HepG2 (cell line): ENCODE results near the gene KLF5. TPM values are rescaled to one million over a fixed set of nuclear protein-coding genes. Genes with fewer than 3 reads are reported as not detected.

Source experiments
- ATAC-seq: fragments of 200-7000 bp; cut with Tn5 transposase; 3 replicates; pipeline ENCODE4 v1.9.1; 2020; ENCODE audit warnings: mild to moderate bottlenecking, moderate library complexity
- BruUV-seq: library from RNA; stranded (reverse); fragments of 400-500 nt; replicated peaks from 2 replicates; lab custom pipeline; 2021; lab: Mats Ljungman, UMichigan
- CTCF ChIA-PET: fragments of 300-600 bp; formaldehyde crosslinking; extraction: SDS; loops from one replicate; lab custom pipeline; 2021; ENCODE audit warnings: low total read pairs, inconsistent platforms, low intra/inter-chr PET ratio; lab: Yijun Ruan, JAX
- POLR2A ChIA-PET: fragments of 350-600 bp; sonication (Branson Sonifier 250); formaldehyde crosslinking; loops from one replicate; lab custom pipeline; 2020; ENCODE audit warnings: antibody characterized with exemption, inconsistent platforms; lab: Yijun Ruan, JAX
- DNase-seq: peaks from one replicate; pipeline ENCODE4 v3.0.0-alpha.2; 2015; ENCODE audit warnings: low spot score
- FAIRE-seq: peaks from 3 replicates; lab custom pipeline; 2011; peaks lifted over from hg19 to GRCh38; lab: Jason Lieb, UNC
- H2AFZ ChIP-seq: one replicate; pipeline ENCODE4 v1.6.1; 2011; ENCODE audit warnings: low read length, inconsistent platforms
- H3K27ac ChIP-seq: fragments of 300-600 bp; 3 replicates; pipeline ENCODE4 v1.8.0; 2011; ENCODE audit warnings: mixed run types, mild to moderate bottlenecking, mixed read lengths, low read length, inconsistent platforms; ENCODE audit not compliant: insufficient read depth; ENCODE audit errors: extremely low read length
- H3K27me3 ChIP-seq, 2 experiments: fragments of 200-600 bp in 1 of 2; 2 replicates in 1 of 2; 3 replicates in 1 of 2; pipeline versions ENCODE4 v1.6.0 to v1.8.0; 2011; ENCODE audit warnings: low read length in 2 of 2, mild to moderate bottlenecking in 2 of 2, moderate library complexity in 2 of 2, inconsistent platforms in 1 of 2; ENCODE audit not compliant: insufficient read depth in 2 of 2, control insufficient read depth in 1 of 2
- H3K36me3 ChIP-seq, 2 experiments: fragments of 200-600 bp in 1 of 2; replicated peaks in 1 of 2; 2 replicates in 1 of 2; 3 replicates in 1 of 2; pipeline versions ENCODE4 v1.5.1 to v1.8.0; 2011; ENCODE audit warnings: low read length in 2 of 2, inconsistent platforms in 1 of 2; ENCODE audit not compliant: insufficient read depth in 2 of 2, control insufficient read depth in 1 of 2
- H3K4me1 ChIP-seq: 2 replicates; pipeline ENCODE4 v1.5.1; 2012; ENCODE audit warnings: low read length, inconsistent platforms; ENCODE audit not compliant: insufficient read depth
- H3K4me2 ChIP-seq: 2 replicates; pipeline ENCODE4 v1.6.0; 2011; ENCODE audit warnings: low read depth, low read length, inconsistent platforms
- H3K4me3 ChIP-seq, 3 experiments: fragments of 200-600 bp in 1 of 3; sonication (generic), shearing (Covaris generic) in 1 of 3; replicated peaks in 1 of 3; 2 replicates each; pipeline ENCODE4 v1.5.1; 2011 to 2016; ENCODE audit warnings: low read length in 3 of 3, inconsistent platforms in 2 of 3, low read depth in 2 of 3, mild to moderate bottlenecking in 2 of 3, control low read depth in 1 of 3, mixed read lengths in 1 of 3; ENCODE audit not compliant: insufficient read depth in 1 of 3
- H3K79me2 ChIP-seq: one replicate; pipeline ENCODE4 v1.6.1; 2011; ENCODE audit warnings: low read length, inconsistent platforms; ENCODE audit not compliant: insufficient read depth
- H3K9ac ChIP-seq: 2 replicates; pipeline ENCODE4 v1.6.0; 2011; ENCODE audit warnings: mild to moderate bottlenecking, low read depth, low read length, inconsistent platforms; ENCODE audit not compliant: insufficient read depth
- H3K9me3 ChIP-seq: 2 replicates; pipeline ENCODE4 v1.5.1; 2012; ENCODE audit warnings: mild to moderate bottlenecking, low read length
- H4K20me1 ChIP-seq: 2 replicates; pipeline ENCODE4 v1.6.0; 2011; ENCODE audit warnings: inconsistent platforms, mild to moderate bottlenecking, low read length, moderate library complexity; ENCODE audit not compliant: insufficient read depth
- BRD4 ChIP-seq: sonication (generic); formaldehyde crosslinking; IDR thresholded peaks from 2 replicates; pipeline ENCODE4 v1.4.0; 2020; ENCODE audit warnings: missing genetic modification reagents
- CC2D1A ChIP-seq: sonication (generic); formaldehyde crosslinking; IDR thresholded peaks from 2 replicates; pipeline ENCODE4 v1.8.1; 2023; ENCODE audit warnings: mild to moderate bottlenecking, missing genetic modification reagents
- FOXA1 ChIP-seq, 2 experiments: fragments of 450-650 bp in 1 of 2; sonication (generic) in 1 of 2; formaldehyde crosslinking in 1 of 2; IDR thresholded peaks; 2 replicates each; pipeline versions ENCODE4 v1.4.0 to v1.6.1; 2016 to 2020; ENCODE audit warnings: missing genetic modification reagents in 1 of 2
- REL ChIP-seq: sonication (generic); formaldehyde crosslinking; conservative IDR thresholded peaks from 2 replicates; pipeline ENCODE4 v1.8.0; 2022; ENCODE audit warnings: mild to moderate bottlenecking, missing genetic modification reagents, moderate library complexity
- SMC3 ChIP-seq: IDR thresholded peaks from 2 replicates; pipeline ENCODE4 v1.6.1; 2011; ENCODE audit warnings: low read length, improper control_type of control experiment
- SPEN ChIP-seq: sonication (generic); formaldehyde crosslinking; IDR thresholded peaks from 2 replicates; pipeline ENCODE4 v1.5.1; 2020; ENCODE audit warnings: low read depth, mild to moderate bottlenecking, missing genetic modification reagents
- SRY ChIP-seq: sonication (generic); formaldehyde crosslinking; IDR thresholded peaks from 2 replicates; pipeline ENCODE4 v1.8.0; 2022; ENCODE audit warnings: mild to moderate bottlenecking, missing genetic modification reagents
- TGIF2 ChIP-seq: IDR thresholded peaks from 2 replicates; pipeline ENCODE4 v1.6.1; 2016; ENCODE audit warnings: control low read depth, missing compliant biosample characterization
- TOE1 ChIP-seq: sonication (generic); formaldehyde crosslinking; IDR thresholded peaks from 2 replicates; pipeline ENCODE4 v1.4.0; 2020; ENCODE audit warnings: mild to moderate bottlenecking, missing genetic modification reagents
- XBP1 ChIP-seq: sonication (generic); formaldehyde crosslinking; IDR thresholded peaks from 2 replicates; pipeline ENCODE4 v1.5.0; 2020; ENCODE audit warnings: missing genetic modification reagents
- YY1 ChIP-seq: IDR thresholded peaks from 2 replicates; pipeline ENCODE4 v1.6.1; 2011; ENCODE audit warnings: low read length, low read depth, moderate library complexity, mild to moderate bottlenecking; ENCODE audit not compliant: insufficient read depth, insufficient replicate concordance
- ZNF17 ChIP-seq: sonication (generic); formaldehyde crosslinking; IDR thresholded peaks from 2 replicates; pipeline ENCODE4 v1.5.0; 2020; ENCODE audit warnings: mild to moderate bottlenecking, missing genetic modification reagents
- ZNF484 ChIP-seq: sonication (generic); formaldehyde crosslinking; IDR thresholded peaks from 2 replicates; pipeline ENCODE4 v1.5.1; 2020; ENCODE audit warnings: mild to moderate bottlenecking, low read depth, missing genetic modification reagents, borderline replicate concordance
- ZNF562 ChIP-seq: sonication (generic); formaldehyde crosslinking; IDR thresholded peaks from 2 replicates; pipeline ENCODE4 v1.8.0; 2022; ENCODE audit warnings: missing genetic modification reagents, borderline replicate concordance
- ZNF782 ChIP-seq: sonication (generic); formaldehyde crosslinking; IDR thresholded peaks from 2 replicates; pipeline ENCODE4 v1.4.0; 2020; ENCODE audit warnings: missing genetic modification reagents, mild to moderate bottlenecking, borderline replicate concordance
- WGBS: methylation state at CpG from one replicate; pipeline ENCODE4 v1.1.6; 2017; ENCODE audit warnings: low lambda C conversion rate; 5-methylcytosine and 5-hydroxymethylcytosine counted together
- in situ Hi-C: cut with HindIII; loops from 2 replicates; pipeline ENCODE4 v1.10.0; 2017; ENCODE audit warnings: low pct_unique_long_range_greater_than_20kb; ENCODE audit not compliant: extremely low pct_ligation_motif_present
- intact Hi-C: fragments of 100-400 bp; cut with micrococcal nuclease; formaldehyde crosslinking; loops from one replicate; pipeline ENCODE4 v1.10.0; 2022; ENCODE audit not compliant: unreplicated experiment
- polyA plus RNA-seq, 8 experiments: library from polyadenylated mRNA; depleted of rRNA in 3 of 8; stranded (reverse) in 7 of 8; unstranded in 1 of 8; fragments of >200 nt; fragmentation: Illumina TruSeq in 4 of 8; extraction: Trizol in 4 of 8; gene quantifications; 2 replicates each; pipeline versions ENCODE4 v1.2.1 to v1.2.3, GENCODE V29; 2011 to 2016; ENCODE audit warnings: low read depth in 4 of 8, missing spikeins in 1 of 8, mixed read lengths in 1 of 8; ENCODE audit not compliant: insufficient read depth in 1 of 8
- total RNA-seq, 5 experiments: library from RNA; depleted of rRNA; stranded (reverse); fragments of >200 nt; fragmentation: Illumina TruSeq; extraction: Trizol; gene quantifications; 2 replicates each; pipeline ENCODE4 v1.2.3, GENCODE V29; 2016; ENCODE audit warnings: low read depth in 1 of 5
- TF ChIP-seq, protein P1 (sequence below): IDR thresholded peaks from 2 replicates; pipeline ENCODE4 v1.6.1; 2012; ENCODE audit warnings: low read depth, low read length, improper control_type of control experiment
- TF ChIP-seq, protein P2 (sequence below): sonication (generic); formaldehyde crosslinking; IDR thresholded peaks from 2 replicates; pipeline ENCODE4 v1.5.0; 2020; ENCODE audit warnings: missing genetic modification reagents
- TF ChIP-seq, protein P3 (sequence below): sonication (generic); formaldehyde crosslinking; IDR thresholded peaks from 2 replicates; pipeline ENCODE4 v1.4.0; 2020; ENCODE audit warnings: missing genetic modification reagents, mild to moderate bottlenecking, borderline replicate concordance

Gene KLF5
- total and polyA plus RNA-seq, 2 of the 13 experiments (the other 11 are each of a cell fraction or from before 2014, with no cell fraction given), result 1.7 to 9.2 TPM

- Histone ChIP-seq H3K79me2 (no peaks in the 10 kb centered on the region), H3K4me3 (no peak overlapping the region), H3K4me2 (no peak overlapping the region), H3K9ac (no peak overlapping the region), H3K9me3 (no peaks in the 10 kb centered on the region), H4K20me1 (no peaks in the 10 kb centered on the region), H3K4me1 (no peaks in the 10 kb centered on the region), H2AFZ (no peak overlapping the region), H3K36me3 (no peaks in the 10 kb centered on the region), H3K27ac (no peak overlapping the region), H3K27me3 (no peaks in the 10 kb centered on the region)
- DNase-seq (no peak), FAIRE-seq (no peak), ATAC-seq (no peak)
- TF ChIP-seq, protein P1, sequence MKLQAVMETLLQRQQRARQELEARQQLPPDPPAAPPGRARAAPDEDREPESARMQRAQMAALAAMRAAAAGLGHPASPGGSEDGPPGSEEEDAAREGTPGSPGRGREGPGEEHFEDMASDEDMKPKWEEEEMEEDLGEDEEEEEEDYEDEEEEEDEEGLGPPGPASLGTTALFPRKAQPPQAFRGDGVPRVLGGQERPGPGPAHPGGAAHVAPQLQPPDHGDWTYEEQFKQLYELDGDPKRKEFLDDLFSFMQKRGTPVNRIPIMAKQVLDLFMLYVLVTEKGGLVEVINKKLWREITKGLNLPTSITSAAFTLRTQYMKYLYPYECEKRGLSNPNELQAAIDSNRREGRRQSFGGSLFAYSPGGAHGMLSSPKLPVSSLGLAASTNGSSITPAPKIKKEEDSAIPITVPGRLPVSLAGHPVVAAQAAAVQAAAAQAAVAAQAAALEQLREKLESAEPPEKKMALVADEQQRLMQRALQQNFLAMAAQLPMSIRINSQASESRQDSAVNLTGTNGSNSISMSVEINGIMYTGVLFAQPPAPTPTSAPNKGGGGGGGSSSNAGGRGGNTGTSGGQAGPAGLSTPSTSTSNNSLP, result no peak
- TF ChIP-seq SMC3, result no peak
- TF ChIP-seq, protein P2, sequence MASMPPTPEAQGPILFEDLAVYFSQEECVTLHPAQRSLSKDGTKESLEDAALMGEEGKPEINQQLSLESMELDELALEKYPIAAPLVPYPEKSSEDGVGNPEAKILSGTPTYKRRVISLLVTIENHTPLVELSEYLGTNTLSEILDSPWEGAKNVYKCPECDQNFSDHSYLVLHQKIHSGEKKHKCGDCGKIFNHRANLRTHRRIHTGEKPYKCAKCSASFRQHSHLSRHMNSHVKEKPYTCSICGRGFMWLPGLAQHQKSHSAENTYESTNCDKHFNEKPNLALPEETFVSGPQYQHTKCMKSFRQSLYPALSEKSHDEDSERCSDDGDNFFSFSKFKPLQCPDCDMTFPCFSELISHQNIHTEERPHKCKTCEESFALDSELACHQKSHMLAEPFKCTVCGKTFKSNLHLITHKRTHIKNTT (CRISPR knock-in tag), result no peak
- no peak for TF ChIP-seq FOXA1 (IDR thresholded peaks at IDR 0.05)
- TF ChIP-seq FOXA1 (CRISPR knock-in tag; IDR thresholded peaks at IDR 0.05), result no peak
- no peak for TF ChIP-seq ZNF484 (CRISPR knock-in tag)
- no peak for TF ChIP-seq ZNF782
- no peak for TF ChIP-seq TGIF2 (CRISPR knock-in tag)
- no peak for TF ChIP-seq YY1
- TF ChIP-seq SPEN, result no peak
- TF ChIP-seq XBP1 (CRISPR knock-in tag), result no peak
- no peak for TF ChIP-seq SRY
- TF ChIP-seq ZNF562 (CRISPR knock-in tag), result no peak
- TF ChIP-seq ZNF17, result no peak
- TF ChIP-seq TOE1 (CRISPR knock-in tag), result no peak
- TF ChIP-seq REL (CRISPR knock-in tag), result no peak
- no peak for TF ChIP-seq CC2D1A
- TF ChIP-seq, protein P3, sequence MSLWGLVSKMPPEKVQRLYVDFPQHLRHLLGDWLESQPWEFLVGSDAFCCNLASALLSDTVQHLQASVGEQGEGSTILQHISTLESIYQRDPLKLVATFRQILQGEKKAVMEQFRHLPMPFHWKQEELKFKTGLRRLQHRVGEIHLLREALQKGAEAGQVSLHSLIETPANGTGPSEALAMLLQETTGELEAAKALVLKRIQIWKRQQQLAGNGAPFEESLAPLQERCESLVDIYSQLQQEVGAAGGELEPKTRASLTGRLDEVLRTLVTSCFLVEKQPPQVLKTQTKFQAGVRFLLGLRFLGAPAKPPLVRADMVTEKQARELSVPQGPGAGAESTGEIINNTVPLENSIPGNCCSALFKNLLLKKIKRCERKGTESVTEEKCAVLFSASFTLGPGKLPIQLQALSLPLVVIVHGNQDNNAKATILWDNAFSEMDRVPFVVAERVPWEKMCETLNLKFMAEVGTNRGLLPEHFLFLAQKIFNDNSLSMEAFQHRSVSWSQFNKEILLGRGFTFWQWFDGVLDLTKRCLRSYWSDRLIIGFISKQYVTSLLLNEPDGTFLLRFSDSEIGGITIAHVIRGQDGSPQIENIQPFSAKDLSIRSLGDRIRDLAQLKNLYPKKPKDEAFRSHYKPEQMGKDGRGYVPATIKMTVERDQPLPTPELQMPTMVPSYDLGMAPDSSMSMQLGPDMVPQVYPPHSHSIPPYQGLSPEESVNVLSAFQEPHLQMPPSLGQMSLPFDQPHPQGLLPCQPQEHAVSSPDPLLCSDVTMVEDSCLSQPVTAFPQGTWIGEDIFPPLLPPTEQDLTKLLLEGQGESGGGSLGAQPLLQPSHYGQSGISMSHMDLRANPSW, result no peak
- no peak for TF ChIP-seq BRD4 (CRISPR knock-in tag)
- in situ Hi-C loops (no loop called here), intact Hi-C loops (no loop called here)
- BruUV-seq, result no TSS peak
- WGBS, result 40% methylated on average over 10 of the region's 10 CpGs
- CTCF ChIA-PET, result no interaction called here
- POLR2A ChIA-PET, result no interaction called here
These were observed 47.8 kb downstream of the KLF5 start for GRCh38 chr13:73106513-73107178.
